ENCODE measurements around the gene SOWAHB.

- TF ChIP-seq, protein P1, sequence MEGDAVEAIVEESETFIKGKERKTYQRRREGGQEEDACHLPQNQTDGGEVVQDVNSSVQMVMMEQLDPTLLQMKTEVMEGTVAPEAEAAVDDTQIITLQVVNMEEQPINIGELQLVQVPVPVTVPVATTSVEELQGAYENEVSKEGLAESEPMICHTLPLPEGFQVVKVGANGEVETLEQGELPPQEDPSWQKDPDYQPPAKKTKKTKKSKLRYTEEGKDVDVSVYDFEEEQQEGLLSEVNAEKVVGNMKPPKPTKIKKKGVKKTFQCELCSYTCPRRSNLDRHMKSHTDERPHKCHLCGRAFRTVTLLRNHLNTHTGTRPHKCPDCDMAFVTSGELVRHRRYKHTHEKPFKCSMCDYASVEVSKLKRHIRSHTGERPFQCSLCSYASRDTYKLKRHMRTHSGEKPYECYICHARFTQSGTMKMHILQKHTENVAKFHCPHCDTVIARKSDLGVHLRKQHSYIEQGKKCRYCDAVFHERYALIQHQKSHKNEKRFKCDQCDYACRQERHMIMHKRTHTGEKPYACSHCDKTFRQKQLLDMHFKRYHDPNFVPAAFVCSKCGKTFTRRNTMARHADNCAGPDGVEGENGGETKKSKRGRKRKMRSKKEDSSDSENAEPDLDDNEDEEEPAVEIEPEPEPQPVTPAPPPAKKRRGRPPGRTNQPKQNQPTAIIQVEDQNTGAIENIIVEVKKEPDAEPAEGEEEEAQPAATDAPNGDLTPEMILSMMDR (IDR thresholded peaks at IDR 0.05), result no peak
- TF ChIP-seq EP300 (IDR thresholded peaks at IDR 0.05; ENCODE audit: borderline replicate concordance in 1 of 2, low read depth in 1 of 2, low read length in 1 of 2), result no peak
- no peak for TF ChIP-seq ZBTB33 (IDR thresholded peaks at IDR 0.05; ENCODE audit: borderline replicate concordance, low read depth)
- no peak for TF ChIP-seq POLR2AphosphoS5 (IDR thresholded peaks at IDR 0.05; ENCODE audit: low read depth, low read length)
- no peak for TF ChIP-seq MAX (IDR thresholded peaks at IDR 0.05; ENCODE audit: low read depth)
These were observed 49.4 kb upstream of the SOWAHB start for GRCh38 chr4:76947369-76947768.

All from SK-N-SH (cell line).